T-cell (primary cell): ENCODE measurements around the gene SLC39A11. TPM values are rescaled to one million over a fixed set of nuclear protein-coding genes. Genes with fewer than 3 reads are reported as not detected.
A peak's percentile ranks its signal among the peaks of the same experiment; 100 is the strongest.
"Not testable (repeated sequence)": the region's sequence is repeated elsewhere in the genome, so short reads cannot be mapped to it uniquely, and the experiment has no call there.

Experiments
- ATAC-seq, 4 experiments: fragments of 200-7000 bp in 3 of 4; fragments of 150-1000 bp in 1 of 4; cut with Tn5 transposase; replicated peaks in 1 of 4; 1 replicate in 3 of 4; 2 replicates in 1 of 4; pipeline ENCODE4 v1.10.0; 2021; ENCODE audit warnings: moderate library complexity in 3 of 4, mild to moderate bottlenecking in 2 of 4, moderate number of reproducible peaks in 1 of 4
- CTCF ChIA-PET, 2 donors: fragments of 300-600 bp; sonication (Branson Sonifier 250); formaldehyde crosslinking; loops; one replicate each; lab custom pipeline; 2022; ENCODE audit warnings: antibody characterized with exemption in 2 of 2; lab: Charles Lee
- POLR2A ChIA-PET, 2 donors: fragments of 300-600 bp; sonication (Branson Sonifier 250); formaldehyde crosslinking; loops; one replicate each; lab custom pipeline; 2022; ENCODE audit warnings: antibody characterized with exemption in 2 of 2; lab: Charles Lee
- DNase-seq, 35 experiments: peaks; one replicate each; pipeline versions ENCODE4 v3.0.0 to v3.0.0-alpha.2; 2013 to 2023
- H3K27ac ChIP-seq: one replicate; pipeline ENCODE4 v1.5.1; 2013; ENCODE audit warnings: low read length
- H3K27me3 ChIP-seq, 2 experiments: replicated peaks in 1 of 2; 1 replicate in 1 of 2; 2 replicates in 1 of 2; pipeline versions ENCODE4 v1.6.1 to v1.7.0; 2013; ENCODE audit warnings: low read length in 1 of 2, mixed read lengths in 1 of 2; ENCODE audit not compliant: control insufficient read depth in 2 of 2, insufficient read depth in 2 of 2; ENCODE audit errors: extremely low read depth in 1 of 2
- H3K36me3 ChIP-seq, 2 donors: 1 replicate in 1 of 2; 2 replicates in 1 of 2; pipeline versions ENCODE4 v1.6.1 to v1.7.0; 2013; ENCODE audit warnings: low read length in 1 of 2; ENCODE audit not compliant: control insufficient read depth in 2 of 2, insufficient read depth in 1 of 2; ENCODE audit errors: extremely low read depth in 1 of 2
- H3K4me1 ChIP-seq, 2 experiments: 1 replicate in 1 of 2; 2 replicates in 1 of 2; pipeline versions ENCODE4 v1.6.1 to v1.7.0; 2013; ENCODE audit warnings: low read length in 2 of 2, mixed read lengths in 1 of 2; ENCODE audit not compliant: insufficient read depth in 2 of 2, control insufficient read depth in 1 of 2; ENCODE audit errors: extremely low read depth in 1 of 2
- H3K4me3 ChIP-seq, 2 donors: 1 replicate in 1 of 2; 2 replicates in 1 of 2; pipeline versions ENCODE4 v1.5.1 to v1.7.0; 2013; ENCODE audit warnings: mild to moderate bottlenecking in 2 of 2, low read length in 1 of 2, moderate library complexity in 1 of 2; ENCODE audit not compliant: control insufficient read depth in 1 of 2; ENCODE audit errors: extremely low read depth in 1 of 2
- H3K9me3 ChIP-seq: 2 replicates; pipeline ENCODE4 v1.7.0; 2013
- H3K27ac Mint-ChIP-seq, 2 donors: one replicate each; pipeline ENCODE4 v1.8.0; 2020 to 2021; ENCODE audit warnings: mild to moderate bottlenecking in 2 of 2, mixed read lengths in 2 of 2
- H3K27me3 Mint-ChIP-seq, 2 donors: one replicate each; pipeline ENCODE4 v1.8.0; 2021 to 2022; ENCODE audit warnings: mixed read lengths in 2 of 2
- H3K36me3 Mint-ChIP-seq: one replicate; pipeline ENCODE4 v1.8.0; 2021; ENCODE audit warnings: mixed read lengths
- H3K4me1 Mint-ChIP-seq, 3 donors: one replicate each; pipeline ENCODE4 v1.8.0; 2020 to 2022; ENCODE audit warnings: mixed read lengths in 3 of 3, mild to moderate bottlenecking in 1 of 3
- H3K4me3 Mint-ChIP-seq, 3 donors: one replicate each; pipeline ENCODE4 v1.8.0; 2020 to 2022; ENCODE audit warnings: mild to moderate bottlenecking in 3 of 3, mixed read lengths in 3 of 3, moderate library complexity in 3 of 3
- H3K9me3 Mint-ChIP-seq, 3 donors: one replicate each; pipeline ENCODE4 v1.8.0; 2020 to 2022; ENCODE audit warnings: mixed read lengths in 3 of 3
- WGBS: methylation state at CpG from one replicate; pipeline ENCODE4 v1.1.5; 2013; ENCODE audit warnings: missing lambda C conversion rate; ENCODE audit not compliant: insufficient coverage; 5-methylcytosine and 5-hydroxymethylcytosine counted together
- total RNA-seq, 35 experiments: library from RNA in 6 of 35; stranded (reverse) in 6 of 35; fragments of 120-200 nt in 1 of 35; gene quantifications; one replicate each; pipeline versions ENCODE4 v1.2.1 to v1.2.4 and lab custom pipeline; 2013 to 2026

Gene SLC39A11
- total RNA-seq, 5 donors from 2014 or later (not counting 1 experiment from before 2014, with no cell fraction given), result 18.6 to 27.1 (median 23.4) TPM

DNA sequence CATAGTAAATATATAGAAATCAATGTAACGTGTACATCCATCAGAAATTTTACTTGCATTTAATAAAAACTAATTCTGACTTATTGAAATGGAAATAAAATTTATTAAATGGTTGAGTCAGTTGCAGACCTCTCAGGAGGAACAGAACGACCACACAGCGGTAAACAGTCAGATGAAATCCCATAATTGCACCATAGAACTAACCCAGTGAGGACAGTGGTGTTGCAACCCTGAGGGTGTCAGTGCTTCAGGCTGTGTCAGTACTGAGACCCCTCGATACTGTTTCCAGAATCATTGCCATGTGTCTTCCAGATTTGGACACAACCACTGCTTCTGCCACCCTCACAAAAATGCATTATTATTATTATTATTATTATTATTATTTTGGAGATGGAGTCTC lies 43.3 kb upstream of the SLC39A11 start:
- Mint-ChIP-seq H3K27me3 (peaks cover 0 to 4% of the 10 kb centered on the region in 2 donors), H3K36me3 (no peaks in the 10 kb centered on the region), H3K4me1 (peaks cover 0 to 1% (median 0%) of the 10 kb centered on the region in 3 donors), H3K9me3 (no peaks in the 10 kb centered on the region), H3K4me3 (no peak overlapping the region), H3K27ac (no peak overlapping the region)
- Histone ChIP-seq H3K27me3 (peaks cover 0 to 6% of the 10 kb centered on the region in 2 experiments), H3K27ac (no peak overlapping the region), H3K4me3 (no peak overlapping the region), H3K4me1 (no peaks in the 10 kb centered on the region), H3K9me3 (no peaks in the 10 kb centered on the region), H3K36me3 (no peaks in the 10 kb centered on the region)
- CTCF ChIA-PET, result no interaction called here
- DNase-seq, result no peak
- POLR2A ChIA-PET, result no interaction called here
- no CpG with 5 or more reads among the region's 4 CpGs for WGBS
- no peak for ATAC-seq

DNA sequence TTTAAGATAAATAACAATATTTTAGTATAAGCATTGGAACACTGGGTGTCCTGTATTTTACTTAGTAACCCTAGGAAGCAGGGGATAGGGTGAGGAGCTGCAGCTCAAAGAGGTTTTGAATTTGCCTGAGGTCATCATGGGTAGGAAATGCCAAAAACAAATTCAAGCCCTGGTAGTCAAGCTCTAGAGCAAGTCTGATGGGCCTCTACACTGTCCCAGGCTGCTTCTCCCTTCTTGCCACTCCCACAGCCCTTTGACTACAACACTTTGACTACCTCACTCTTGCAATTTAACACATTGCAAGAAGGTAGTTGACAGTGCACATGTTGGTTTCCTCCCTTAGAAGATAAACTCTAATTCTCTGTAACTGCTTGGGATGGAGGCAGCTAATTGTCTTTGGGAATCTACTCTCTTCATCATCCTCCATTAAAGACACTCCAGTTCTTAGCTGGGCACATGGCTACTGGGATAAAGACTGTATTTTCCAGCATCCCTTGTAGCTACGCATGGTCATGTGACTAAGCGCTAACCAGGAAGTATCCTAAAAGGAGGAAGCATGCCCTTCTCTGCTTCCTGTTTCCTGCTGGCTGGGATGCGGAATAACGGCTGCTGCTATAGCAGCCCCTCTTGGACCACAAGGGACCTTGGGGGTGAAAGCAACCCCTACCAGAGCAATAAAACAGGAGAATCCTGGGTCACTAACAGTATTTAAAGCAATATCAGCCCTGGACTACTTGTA lies 41.6 kb upstream of the SLC39A11 start:
- H3K27ac Mint-ChIP-seq, result no peak overlapping the region
- ChIA-PET CTCF (interaction anchor here in 1 of 2 donors (0.5 to 0.6 kb wide), 3 partner anchors 27 to 148 kb away, joined by 3 to 5 read pairs (median 5); no protein-coding TSS in a partner anchor), POLR2A (no interaction called here)
- no peaks in the 10 kb centered on the region for H3K4me1 Mint-ChIP-seq
- Histone ChIP-seq H3K36me3 (no peaks in the 10 kb centered on the region), H3K4me1 (no peaks in the 10 kb centered on the region), H3K27me3 (peaks cover 0 to 6% of the 10 kb centered on the region in 2 experiments), H3K9me3 (no peaks in the 10 kb centered on the region), H3K27ac (no peak overlapping the region), H3K4me3 (no peak overlapping the region)
- H3K36me3 Mint-ChIP-seq, result no peaks in the 10 kb centered on the region
- no peak for DNase-seq
- ATAC-seq, result no peak
- H3K9me3 Mint-ChIP-seq, result no peaks in the 10 kb centered on the region
- 83% methylated on average over 1 of the region's 4 CpGs for WGBS
- peaks cover 0 to 3% of the 10 kb centered on the region in 2 donors for H3K27me3 Mint-ChIP-seq
- H3K4me3 Mint-ChIP-seq, result no peak overlapping the region

DNA sequence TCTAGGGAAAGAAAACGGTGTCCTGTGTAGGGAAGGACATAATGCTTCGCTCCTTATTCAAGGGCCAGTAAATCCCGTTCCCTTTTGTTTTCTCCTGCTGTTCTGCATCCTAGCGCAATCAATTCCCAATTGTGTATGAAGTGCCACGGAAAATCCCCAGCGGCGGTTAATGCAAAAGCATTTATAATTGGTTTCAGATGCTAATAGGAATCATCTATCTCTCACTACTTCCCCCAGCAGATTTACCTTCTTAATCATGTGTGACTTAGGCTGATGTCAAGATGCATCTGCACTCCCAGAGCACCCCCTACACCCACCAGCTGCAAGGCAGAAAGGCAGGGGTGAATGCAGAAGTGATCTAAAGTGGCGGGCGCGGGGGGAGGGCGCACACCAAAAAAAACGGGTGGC lies 39.6 kb upstream of the SLC39A11 start:
- no peak overlapping the region for H3K27ac ChIP-seq
- POLR2A ChIA-PET, result no interaction called here
- peaks cover 0 to 2% of the 10 kb centered on the region in 2 experiments for H3K27me3 ChIP-seq
- no peaks in the 10 kb centered on the region for H3K4me1 ChIP-seq
- Mint-ChIP-seq H3K27ac (no peak overlapping the region), H3K4me3 (no peak overlapping the region), H3K9me3 (no peaks in the 10 kb centered on the region), H3K36me3 (no peaks in the 10 kb centered on the region), H3K4me1 (no peaks in the 10 kb centered on the region), H3K27me3 (peaks cover 0 to 3% of the 10 kb centered on the region in 2 donors)
- 0% methylated on average over 1 of the region's 12 CpGs for WGBS
- H3K9me3 ChIP-seq, result no peaks in the 10 kb centered on the region
- CTCF ChIA-PET, result no interaction called here
- peak in 1 of 35 experiments; percentile 14 for DNase-seq
- no peaks in the 10 kb centered on the region for H3K36me3 ChIP-seq
- no peak overlapping the region for H3K4me3 ChIP-seq
- no peak for ATAC-seq

DNA sequence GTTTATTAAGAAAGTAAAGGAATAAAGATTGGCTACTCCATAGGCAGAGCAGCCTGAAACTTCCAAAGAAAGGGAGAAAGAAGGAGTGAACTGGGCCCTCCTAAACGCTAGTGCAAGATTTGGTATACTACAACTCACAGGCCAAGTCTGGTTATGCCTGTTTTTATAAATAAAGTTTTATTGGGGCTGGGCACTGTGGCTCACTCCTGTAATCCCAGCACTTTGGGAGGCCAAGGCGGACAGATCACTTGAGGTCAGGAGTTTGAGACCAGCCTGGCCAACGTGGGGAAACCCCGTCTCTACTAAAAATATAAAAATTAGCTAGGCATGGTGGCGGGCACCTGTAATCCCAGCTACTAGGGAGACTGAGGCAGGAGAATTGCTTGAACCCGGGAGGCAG lies 39.0 kb upstream of the SLC39A11 start:
- H3K27me3 Mint-ChIP-seq, H3K27ac ChIP-seq, H3K27me3 ChIP-seq, H3K9me3 Mint-ChIP-seq, H3K4me3 Mint-ChIP-seq, H3K4me1 Mint-ChIP-seq, H3K9me3 ChIP-seq, POLR2A ChIA-PET, DNase-seq, H3K36me3 ChIP-seq, H3K27ac Mint-ChIP-seq, ATAC-seq, H3K4me3 ChIP-seq, H3K4me1 ChIP-seq, H3K36me3 Mint-ChIP-seq, CTCF ChIA-PET: not testable (repeated sequence)
- 87% methylated on average over 3 of the region's 6 CpGs for WGBS

DNA sequence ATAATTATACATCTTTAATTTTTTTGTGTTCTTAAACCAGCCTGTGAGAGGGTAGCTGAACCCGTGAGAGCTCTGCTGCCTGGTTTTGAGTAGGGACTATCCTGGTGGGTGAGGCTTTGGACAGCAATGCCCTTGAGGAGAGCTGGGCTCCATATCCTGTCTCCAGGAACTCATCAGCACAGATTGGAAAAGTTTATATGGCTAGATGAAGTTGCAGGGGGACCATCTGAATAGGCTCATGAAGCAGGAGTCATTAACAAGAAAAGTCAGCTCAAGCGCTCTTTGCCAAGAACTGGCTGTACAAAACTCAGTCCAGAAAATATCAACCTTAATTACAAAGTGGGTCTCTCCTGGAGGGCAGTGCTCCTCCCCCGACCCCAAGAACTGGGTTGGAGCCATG lies 38.5 kb upstream of the SLC39A11 start:
- Mint-ChIP-seq H3K36me3 (no peaks in the 10 kb centered on the region), H3K27me3 (peaks cover 0 to 3% of the 10 kb centered on the region in 2 donors), H3K4me1 (no peaks in the 10 kb centered on the region), H3K9me3 (no peaks in the 10 kb centered on the region), H3K27ac (no peak overlapping the region), H3K4me3 (no peak overlapping the region)
- ATAC-seq, result no peak
- no peak for DNase-seq
- POLR2A ChIA-PET, result no interaction called here
- H3K27ac ChIP-seq, result no peak overlapping the region
- peaks cover 0 to 2% of the 10 kb centered on the region in 2 experiments for H3K27me3 ChIP-seq
- H3K9me3 ChIP-seq, result no peaks in the 10 kb centered on the region
- no peaks in the 10 kb centered on the region for H3K36me3 ChIP-seq
- 63% methylated on average over 2 of the region's 3 CpGs for WGBS
- H3K4me3 ChIP-seq, result no peak overlapping the region
- no peaks in the 10 kb centered on the region for H3K4me1 ChIP-seq
- CTCF ChIA-PET, result no interaction called here

DNA sequence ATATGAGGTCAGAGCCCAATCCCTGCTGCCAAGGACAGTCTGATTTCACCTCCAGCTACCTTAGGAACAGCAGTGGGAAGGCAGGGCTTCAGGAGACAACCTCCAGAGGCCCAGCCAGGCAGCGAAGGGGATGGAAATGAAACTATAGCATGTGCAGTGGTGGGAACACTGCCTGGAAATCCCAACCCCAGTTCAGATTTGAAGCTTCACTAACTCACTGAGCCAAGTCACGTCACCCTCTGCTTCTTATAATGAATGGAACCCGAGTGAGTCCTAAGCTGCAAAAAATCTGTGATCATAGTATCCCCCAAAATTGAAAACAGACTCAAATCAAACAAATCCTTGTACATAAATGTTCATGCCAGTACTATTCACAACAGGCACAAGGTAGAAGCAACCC lies 36.0 kb upstream of the SLC39A11 start:
- Histone ChIP-seq H3K27ac (no peak overlapping the region), H3K27me3 (peaks cover 0 to 2% of the 10 kb centered on the region in 2 experiments), H3K4me1 (no peaks in the 10 kb centered on the region), H3K4me3 (no peak overlapping the region), H3K36me3 (no peaks in the 10 kb centered on the region), H3K9me3 (no peaks in the 10 kb centered on the region)
- Mint-ChIP-seq H3K9me3 (no peaks in the 10 kb centered on the region), H3K4me3 (no peak overlapping the region), H3K27ac (no peak overlapping the region), H3K4me1 (no peaks in the 10 kb centered on the region), H3K27me3 (peaks cover 0 to 3% of the 10 kb centered on the region in 2 donors), H3K36me3 (no peaks in the 10 kb centered on the region)
- WGBS, result 64% methylated on average over 2 of the region's 3 CpGs
- POLR2A ChIA-PET, result no interaction called here
- DNase-seq, result no peak
- CTCF ChIA-PET, result no interaction called here
- ATAC-seq, result no peak
